ENCODE data around the gene ATP8A2. TPM values are rescaled to one million over a fixed set of nuclear protein-coding genes. Genes with fewer than 3 reads are reported as not detected.

The ATP8A2 gene
- total RNA-seq, 2 experiments from 2014 or later: not detected

DNA sequence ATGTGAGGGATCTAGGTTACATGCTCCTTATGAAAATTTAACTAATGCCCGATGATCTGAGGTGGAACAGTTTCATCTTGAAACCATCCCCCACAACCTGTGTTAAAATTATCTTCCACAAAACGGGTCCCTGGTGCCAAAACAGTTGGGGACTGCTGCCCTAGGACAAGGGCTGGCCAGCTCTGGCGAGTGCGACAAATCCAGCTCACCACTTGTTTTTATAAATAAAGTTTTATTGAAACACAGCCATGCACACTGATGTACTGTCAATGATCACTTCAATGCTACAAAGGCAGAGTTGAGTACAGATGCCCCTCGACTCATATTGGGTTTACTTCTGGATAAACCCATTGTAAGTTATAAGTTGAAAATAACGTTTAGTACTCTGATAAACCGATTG is 235.3 kb downstream of the ATP8A2 start:
- TF ChIP-seq CTCF (conservative IDR thresholded peaks at IDR 0.05; ENCODE audit: low read length) (no peak), EZH2phosphoT487 (IDR thresholded peaks at IDR 0.05; ENCODE audit: borderline replicate concordance, low read depth, low read length) (no peak)
- DNase-seq (ENCODE audit: low spot score): no peak
- H3K9me2 ChIP-seq (ENCODE audit: insufficient read depth, low read length): no peaks in the 10 kb centered on the region
- no peaks in the 10 kb centered on the region for H4K20me1 ChIP-seq (ENCODE audit: insufficient read depth, low read length)
- intact Hi-C loops (cut with micrococcal nuclease; ENCODE audit: unreplicated experiment): no loop called here
- no peak overlapping the region for H3K4me2 ChIP-seq (ENCODE audit: low read length)
- no peak overlapping the region for H3K4me3 ChIP-seq (ENCODE audit: low read depth, low read length, poor library complexity, severe bottlenecking)
- H3K36me3 ChIP-seq (ENCODE audit: insufficient read depth, low read length): no peaks in the 10 kb centered on the region
- H3K9me3 ChIP-seq (ENCODE audit: low read length): no peaks in the 10 kb centered on the region
- POLR2A ChIA-PET: no interaction called here
- H3K4me1 ChIP-seq (ENCODE audit: insufficient read depth, low read length, poor library complexity, severe bottlenecking): no peaks in the 10 kb centered on the region
- no peak overlapping the region for H3K27ac ChIP-seq (ENCODE audit: low read depth, low read length, poor library complexity, severe bottlenecking)
- CTCF ChIA-PET (ENCODE audit: unreplicated experiment): no interaction called here
- no peak overlapping the region for H2AFZ ChIP-seq (ENCODE audit: low read length)
- no TSS peak for BruUV-seq (replicated peaks)
- H3K79me2 ChIP-seq (ENCODE audit: insufficient read depth, low read depth, low read length): no peaks in the 10 kb centered on the region

GRCh38 chr13:25608181-25608580 is 236.4 kb downstream of the ATP8A2 start:
- ChIA-PET CTCF (ENCODE audit: unreplicated experiment) (no interaction called here), POLR2A (no interaction called here)
- Histone ChIP-seq H3K36me3 (ENCODE audit: insufficient read depth, low read length) (no peaks in the 10 kb centered on the region), H3K4me3 (ENCODE audit: low read depth, low read length, poor library complexity, severe bottlenecking) (no peak overlapping the region), H2AFZ (ENCODE audit: low read length) (no peak overlapping the region), H3K4me1 (ENCODE audit: insufficient read depth, low read length, poor library complexity, severe bottlenecking) (no peaks in the 10 kb centered on the region), H4K20me1 (ENCODE audit: insufficient read depth, low read length) (no peaks in the 10 kb centered on the region), H3K27ac (ENCODE audit: low read depth, low read length, poor library complexity, severe bottlenecking) (no peak overlapping the region), H3K4me2 (ENCODE audit: low read length) (no peak overlapping the region), H3K79me2 (ENCODE audit: insufficient read depth, low read depth, low read length) (no peaks in the 10 kb centered on the region), H3K9me2 (ENCODE audit: insufficient read depth, low read length) (no peaks in the 10 kb centered on the region), H3K9me3 (ENCODE audit: low read length) (no peaks in the 10 kb centered on the region)
- no peak for TF ChIP-seq CTCF (conservative IDR thresholded peaks at IDR 0.05; ENCODE audit: low read length)
- no peak for TF ChIP-seq EZH2phosphoT487 (IDR thresholded peaks at IDR 0.05; ENCODE audit: borderline replicate concordance, low read depth, low read length)
- no peak for DNase-seq (ENCODE audit: low spot score)
- BruUV-seq (replicated peaks): no TSS peak
- intact Hi-C loops (cut with micrococcal nuclease; ENCODE audit: unreplicated experiment): no loop called here

DNA sequence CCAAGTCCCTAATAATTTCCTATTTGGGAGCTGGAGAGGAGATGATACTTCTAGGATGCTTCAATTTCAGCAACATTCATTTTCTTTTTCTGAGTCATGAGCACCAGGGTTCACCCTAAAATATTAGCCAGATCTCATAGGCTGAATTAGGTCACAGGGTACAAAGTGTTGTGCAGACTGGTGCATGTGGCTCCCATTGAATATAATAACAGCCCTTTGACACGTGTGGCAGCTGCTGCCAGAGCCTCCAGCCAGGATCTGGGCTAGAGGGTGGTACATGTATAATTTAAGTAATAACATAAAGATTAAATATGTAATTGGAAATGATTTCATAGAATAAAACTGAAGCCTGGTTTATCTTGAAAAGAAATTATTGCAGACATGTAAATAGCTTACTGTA is 244.9 kb downstream of the ATP8A2 start:
- TF ChIP-seq CTCF (conservative IDR thresholded peaks at IDR 0.05; ENCODE audit: low read length): no peak
- no peak for TF ChIP-seq EZH2phosphoT487 (IDR thresholded peaks at IDR 0.05; ENCODE audit: borderline replicate concordance, low read depth, low read length)
- ChIA-PET POLR2A (interaction anchor here (1.0 kb wide), 1 partner anchor 11 kb away, joined by 3 read pairs; no protein-coding TSS in a partner anchor), CTCF (ENCODE audit: unreplicated experiment) (no interaction called here)
- Histone ChIP-seq H3K79me2 (ENCODE audit: insufficient read depth, low read depth, low read length) (no peaks in the 10 kb centered on the region), H4K20me1 (ENCODE audit: insufficient read depth, low read length) (no peaks in the 10 kb centered on the region; the same call in 1 of the 2 replicates), H3K4me3 (ENCODE audit: low read depth, low read length, poor library complexity, severe bottlenecking) (no peak overlapping the region), H3K9me2 (ENCODE audit: insufficient read depth, low read length) (no peaks in the 10 kb centered on the region), H2AFZ (ENCODE audit: low read length) (no peak overlapping the region), H3K27ac (ENCODE audit: low read depth, low read length, poor library complexity, severe bottlenecking) (no peak overlapping the region), H3K4me2 (ENCODE audit: low read length) (no peak overlapping the region), H3K36me3 (ENCODE audit: insufficient read depth, low read length) (no peaks in the 10 kb centered on the region), H3K9me3 (ENCODE audit: low read length) (no peaks in the 10 kb centered on the region), H3K4me1 (ENCODE audit: insufficient read depth, low read length, poor library complexity, severe bottlenecking) (no peaks in the 10 kb centered on the region)
- no TSS peak for BruUV-seq (replicated peaks)
- intact Hi-C loops (cut with micrococcal nuclease; ENCODE audit: unreplicated experiment): no loop called here
- DNase-seq (ENCODE audit: low spot score): no peak

Data from OCI-LY7 (cell line).